GM12874 (cell line): Measurements from ENCODE around the gene AKAP13.

Experiments
- CTCF ChIP-seq: IDR thresholded peaks from 2 replicates; pipeline ENCODE4 v1.5.1; 2011; ENCODE audit warnings: low read depth, mild to moderate bottlenecking, control low read depth, low read length, moderate library complexity; ENCODE audit not compliant: insufficient read depth

Gene AKAP13

GRCh38 chr15:85793641-85794597 lies 413.5 kb downstream of the AKAP13 start:
- no peak for TF ChIP-seq CTCF

DNA sequence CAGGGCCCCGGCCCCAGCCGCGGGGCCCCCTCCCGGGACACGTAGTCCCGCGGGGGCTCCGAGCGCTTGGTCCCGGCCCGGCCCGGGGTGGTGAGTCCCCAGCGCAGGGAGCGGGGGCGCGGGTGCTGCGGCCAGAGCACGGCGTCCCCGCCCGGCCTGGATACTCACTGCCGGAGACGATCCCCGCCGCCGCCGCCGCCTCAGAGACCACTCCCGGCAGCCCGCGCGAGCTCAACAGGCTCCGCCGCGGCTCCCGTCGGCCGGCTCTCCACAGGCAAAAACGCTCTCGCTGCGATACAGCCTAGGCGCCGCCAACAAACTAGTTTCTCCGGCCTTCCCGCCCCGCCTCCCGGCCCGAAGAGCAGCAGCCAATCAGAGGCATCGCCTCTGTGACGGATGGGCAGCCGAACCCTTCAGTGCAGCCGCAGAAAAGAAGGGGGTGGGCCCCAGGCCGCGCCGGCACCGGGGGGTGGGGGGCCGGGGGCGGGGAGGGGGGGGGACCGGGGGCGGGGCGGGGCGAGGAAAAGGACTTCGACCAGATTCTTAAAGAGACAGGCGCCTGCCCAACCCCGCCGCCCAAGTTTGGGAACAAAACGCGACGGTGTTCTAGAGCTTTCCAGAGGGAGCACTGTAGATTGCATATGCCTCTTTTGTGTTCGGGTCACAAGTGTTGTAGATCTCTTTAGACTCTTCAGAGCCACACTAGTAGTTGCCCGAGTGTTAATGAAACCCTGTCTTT lies 414.4 kb downstream of the AKAP13 start, which contains the start of gene KLHL25:
Gene KLHL25 (minus strand): TSS at position 328 of the 739 bp plus-strand sequence. CDS start 25,115 bp downstream, outside the sequence.
- TF ChIP-seq CTCF, result no peak

- no peak for TF ChIP-seq CTCF
Measured at GRCh38 chr15:85795337-85796305, 415.2 kb downstream of the AKAP13 start.
